ENCODE data around the gene STMN3.

- TF ChIP-seq POLR2A (IDR thresholded peaks at IDR 0.05): no peak
- TF ChIP-seq EP300 (IDR thresholded peaks at IDR 0.05): no peak
These were observed 26.6 kb upstream of the STMN3 start for GRCh38 chr20:63679799-63680305.

All from sigmoid colon (tissue), 4 donors.